ENCODE results near the gene SUPT3H.

DNA sequence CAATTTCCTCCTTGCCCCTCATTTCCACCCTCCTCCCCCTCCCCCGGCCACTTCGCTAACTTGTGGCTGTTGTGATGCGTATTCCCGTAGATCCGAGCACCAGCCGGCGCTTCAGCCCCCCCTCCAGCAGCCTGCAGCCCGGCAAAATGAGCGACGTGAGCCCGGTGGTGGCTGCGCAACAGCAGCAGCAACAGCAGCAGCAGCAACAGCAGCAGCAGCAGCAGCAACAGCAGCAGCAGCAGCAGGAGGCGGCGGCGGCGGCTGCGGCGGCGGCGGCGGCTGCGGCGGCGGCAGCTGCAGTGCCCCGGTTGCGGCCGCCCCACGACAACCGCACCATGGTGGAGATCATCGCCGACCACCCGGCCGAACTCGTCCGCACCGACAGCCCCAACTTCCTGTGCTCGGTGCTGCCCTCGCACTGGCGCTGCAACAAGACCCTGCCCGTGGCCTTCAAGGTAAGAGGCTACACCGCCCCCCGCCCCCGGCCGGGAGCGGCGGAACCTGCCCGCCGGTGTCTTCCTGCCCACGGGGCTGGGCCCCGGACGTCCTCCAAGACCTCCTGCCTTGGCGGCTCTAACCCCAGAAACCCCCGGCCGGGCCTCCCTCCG, 44.9 kb upstream of the SUPT3H start:
- TF ChIP-seq, protein P1, sequence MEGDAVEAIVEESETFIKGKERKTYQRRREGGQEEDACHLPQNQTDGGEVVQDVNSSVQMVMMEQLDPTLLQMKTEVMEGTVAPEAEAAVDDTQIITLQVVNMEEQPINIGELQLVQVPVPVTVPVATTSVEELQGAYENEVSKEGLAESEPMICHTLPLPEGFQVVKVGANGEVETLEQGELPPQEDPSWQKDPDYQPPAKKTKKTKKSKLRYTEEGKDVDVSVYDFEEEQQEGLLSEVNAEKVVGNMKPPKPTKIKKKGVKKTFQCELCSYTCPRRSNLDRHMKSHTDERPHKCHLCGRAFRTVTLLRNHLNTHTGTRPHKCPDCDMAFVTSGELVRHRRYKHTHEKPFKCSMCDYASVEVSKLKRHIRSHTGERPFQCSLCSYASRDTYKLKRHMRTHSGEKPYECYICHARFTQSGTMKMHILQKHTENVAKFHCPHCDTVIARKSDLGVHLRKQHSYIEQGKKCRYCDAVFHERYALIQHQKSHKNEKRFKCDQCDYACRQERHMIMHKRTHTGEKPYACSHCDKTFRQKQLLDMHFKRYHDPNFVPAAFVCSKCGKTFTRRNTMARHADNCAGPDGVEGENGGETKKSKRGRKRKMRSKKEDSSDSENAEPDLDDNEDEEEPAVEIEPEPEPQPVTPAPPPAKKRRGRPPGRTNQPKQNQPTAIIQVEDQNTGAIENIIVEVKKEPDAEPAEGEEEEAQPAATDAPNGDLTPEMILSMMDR (IDR thresholded peaks at IDR 0.05): no peak
- TF ChIP-seq POLR2A (IDR thresholded peaks at IDR 0.05): no peak
